DND-41 (cell line): ENCODE measurements around the gene CYP4V2.

Experiments
- ATAC-seq: fragments of 200-7000 bp; cut with Tn5 transposase; 3 replicates; pipeline ENCODE4 v1.9.1; 2021; ENCODE audit warnings: low read depth; ENCODE audit not compliant: insufficient read depth
- DNase-seq: peaks from one replicate; pipeline ENCODE4 v3.0.0-alpha.2; 2020
- H2AFZ ChIP-seq: 2 replicates; pipeline ENCODE4 v1.6.0; 2012; ENCODE audit warnings: low read depth, low read length
- H3K27ac ChIP-seq: 2 replicates; pipeline ENCODE4 v1.5.1; 2012; ENCODE audit warnings: low read length, inconsistent platforms
- H3K27me3 ChIP-seq: fragments of 200-600 bp; sonication (generic); 2 replicates; pipeline ENCODE4 v1.6.0; 2012; ENCODE audit warnings: low read length, mild to moderate bottlenecking, inconsistent platforms; ENCODE audit not compliant: insufficient read depth, poor library complexity
- H3K36me3 ChIP-seq: 2 replicates; pipeline ENCODE4 v1.5.1; 2012; ENCODE audit warnings: low read length, inconsistent platforms; ENCODE audit not compliant: insufficient read depth
- H3K4me1 ChIP-seq: 2 replicates; pipeline ENCODE4 v1.5.1; 2012; ENCODE audit warnings: mild to moderate bottlenecking, low read length; ENCODE audit not compliant: insufficient read depth
- H3K4me2 ChIP-seq: 2 replicates; pipeline ENCODE4 v1.6.0; 2012; ENCODE audit warnings: mild to moderate bottlenecking, moderate library complexity, low read length, inconsistent platforms; ENCODE audit not compliant: insufficient read depth
- H3K4me3 ChIP-seq, 2 experiments: fragments of 200-600 bp in 1 of 2; shearing (Covaris generic) in 1 of 2; 2 replicates each; pipeline ENCODE4 v1.5.1; 2012 to 2016; ENCODE audit warnings: inconsistent platforms in 2 of 2, low read length in 2 of 2, mild to moderate bottlenecking in 2 of 2, low read depth in 1 of 2, moderate library complexity in 1 of 2
- H3K79me2 ChIP-seq: 2 replicates; pipeline ENCODE4 v1.6.0; 2012; ENCODE audit warnings: low read length, inconsistent platforms; ENCODE audit not compliant: insufficient read depth
- H3K9ac ChIP-seq: 2 replicates; pipeline ENCODE4 v1.6.0; 2012; ENCODE audit warnings: low read depth, mild to moderate bottlenecking, inconsistent platforms, low read length, moderate library complexity
- H3K9me3 ChIP-seq: 2 replicates; pipeline ENCODE4 v1.5.1; 2012; ENCODE audit warnings: low read length, moderate library complexity, mild to moderate bottlenecking, inconsistent platforms; ENCODE audit not compliant: insufficient read depth, severe bottlenecking
- H4K20me1 ChIP-seq: 2 replicates; pipeline ENCODE4 v1.6.0; 2012; ENCODE audit warnings: low read length; ENCODE audit not compliant: insufficient read depth
- EZH2 ChIP-seq: IDR thresholded peaks from 3 replicates; pipeline ENCODE4 v1.6.1; 2012; ENCODE audit warnings: borderline replicate concordance, low read depth, mild to moderate bottlenecking, moderate library complexity, low read length, inconsistent platforms; ENCODE audit not compliant: severe bottlenecking
- TF ChIP-seq, protein P1 (sequence below): IDR thresholded peaks from 2 replicates; pipeline ENCODE4 v1.5.1; 2012; ENCODE audit warnings: borderline replicate concordance, low read length, moderate library complexity, mild to moderate bottlenecking; ENCODE audit not compliant: poor library complexity, severe bottlenecking; ENCODE audit errors: extremely low read depth

Gene CYP4V2

DNA sequence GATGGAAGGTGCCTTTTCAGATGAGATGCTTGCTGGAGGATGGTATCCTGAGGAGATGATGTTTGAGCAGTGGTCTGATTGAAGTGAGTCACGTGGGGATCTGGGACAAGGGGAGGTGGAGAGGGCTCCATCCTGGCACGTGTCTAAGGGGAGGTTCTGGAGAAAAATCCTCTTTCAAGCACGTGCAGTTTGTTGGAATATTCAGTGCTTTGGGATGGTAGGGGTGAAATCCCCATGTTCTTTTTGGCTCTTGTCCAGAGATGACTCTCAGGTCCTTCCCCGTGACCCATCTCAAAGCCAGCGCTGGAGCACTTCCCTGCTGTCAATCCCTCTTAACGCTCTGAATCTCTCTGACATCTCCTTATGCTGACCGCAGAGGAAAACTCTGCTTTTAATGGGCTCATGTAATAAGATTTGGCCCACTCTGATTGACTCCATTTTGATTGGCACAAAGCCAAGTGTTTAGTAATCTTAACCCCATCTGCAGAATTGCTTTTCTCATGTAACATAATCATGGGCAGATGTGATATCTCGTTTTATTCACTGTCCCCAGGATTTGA lies 25.2 kb downstream of the CYP4V2 start:
- H2AFZ ChIP-seq, result no peak overlapping the region
- no peaks in the 10 kb centered on the region for H3K27me3 ChIP-seq
- no peaks in the 10 kb centered on the region for H3K79me2 ChIP-seq
- no peaks in the 10 kb centered on the region for H3K4me1 ChIP-seq
- H3K9ac ChIP-seq, result no peak overlapping the region
- no peak for ATAC-seq
- DNase-seq, result no peak
- no peak overlapping the region for H3K4me2 ChIP-seq
- H3K4me3 ChIP-seq, result no peak overlapping the region
- H4K20me1 ChIP-seq, result no peaks in the 10 kb centered on the region
- no peak overlapping the region for H3K27ac ChIP-seq
- TF ChIP-seq, protein P1, sequence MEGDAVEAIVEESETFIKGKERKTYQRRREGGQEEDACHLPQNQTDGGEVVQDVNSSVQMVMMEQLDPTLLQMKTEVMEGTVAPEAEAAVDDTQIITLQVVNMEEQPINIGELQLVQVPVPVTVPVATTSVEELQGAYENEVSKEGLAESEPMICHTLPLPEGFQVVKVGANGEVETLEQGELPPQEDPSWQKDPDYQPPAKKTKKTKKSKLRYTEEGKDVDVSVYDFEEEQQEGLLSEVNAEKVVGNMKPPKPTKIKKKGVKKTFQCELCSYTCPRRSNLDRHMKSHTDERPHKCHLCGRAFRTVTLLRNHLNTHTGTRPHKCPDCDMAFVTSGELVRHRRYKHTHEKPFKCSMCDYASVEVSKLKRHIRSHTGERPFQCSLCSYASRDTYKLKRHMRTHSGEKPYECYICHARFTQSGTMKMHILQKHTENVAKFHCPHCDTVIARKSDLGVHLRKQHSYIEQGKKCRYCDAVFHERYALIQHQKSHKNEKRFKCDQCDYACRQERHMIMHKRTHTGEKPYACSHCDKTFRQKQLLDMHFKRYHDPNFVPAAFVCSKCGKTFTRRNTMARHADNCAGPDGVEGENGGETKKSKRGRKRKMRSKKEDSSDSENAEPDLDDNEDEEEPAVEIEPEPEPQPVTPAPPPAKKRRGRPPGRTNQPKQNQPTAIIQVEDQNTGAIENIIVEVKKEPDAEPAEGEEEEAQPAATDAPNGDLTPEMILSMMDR, result no peak
- no peak for TF ChIP-seq EZH2
- no peaks in the 10 kb centered on the region for H3K9me3 ChIP-seq
- no peaks in the 10 kb centered on the region for H3K36me3 ChIP-seq

DNA sequence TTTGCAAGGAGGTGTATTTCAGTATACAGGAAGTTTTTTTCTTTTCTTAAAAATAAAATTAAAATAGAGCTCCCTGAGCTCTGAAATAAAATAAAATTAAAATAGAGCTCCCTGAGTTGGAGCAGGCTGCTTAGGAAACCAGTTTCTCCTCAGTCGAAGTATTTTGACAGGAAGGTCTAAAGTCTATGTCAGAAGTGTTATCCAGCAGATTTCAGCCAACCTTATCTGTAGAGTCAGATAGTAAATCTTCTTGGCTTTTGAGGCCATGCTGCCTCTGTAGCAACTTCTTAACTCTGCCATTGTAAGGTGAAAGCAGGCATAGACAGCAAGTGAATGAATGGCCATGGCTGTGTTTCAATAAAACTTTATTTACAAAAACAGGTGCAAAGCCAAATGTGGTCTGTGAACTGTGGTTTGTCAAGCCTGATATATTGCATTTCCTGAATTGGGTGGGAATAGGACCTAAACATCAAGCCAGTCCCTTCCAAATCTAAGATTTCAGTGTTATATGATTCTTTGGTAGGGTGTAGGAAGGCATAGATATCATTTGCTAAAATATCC lies 26.4 kb downstream of the CYP4V2 start:
- no peaks in the 10 kb centered on the region for H3K9me3 ChIP-seq
- no peak overlapping the region for H3K27ac ChIP-seq
- H4K20me1 ChIP-seq, result no peaks in the 10 kb centered on the region

DNA sequence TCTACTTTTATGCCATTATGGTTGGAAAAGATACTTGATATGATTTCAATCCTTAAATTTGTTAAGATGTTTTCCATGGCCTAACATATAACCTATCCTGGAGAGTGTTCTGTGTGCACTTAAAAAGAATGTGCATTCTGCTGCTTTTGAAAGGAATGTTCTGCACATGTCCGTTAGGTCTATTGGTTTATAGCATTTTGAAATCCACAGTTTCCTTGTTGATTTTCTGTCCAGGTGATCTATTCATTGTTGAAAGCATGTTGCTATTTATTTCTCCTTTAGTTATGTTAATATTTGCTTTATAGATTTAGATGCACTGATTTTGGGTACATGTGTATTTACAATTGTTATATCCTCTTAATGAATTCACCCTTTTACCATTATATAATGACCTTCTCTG lies 30.3 kb downstream of the CYP4V2 start:
- Histone ChIP-seq H3K4me1 (no peaks in the 10 kb centered on the region), H3K4me3 (no peak overlapping the region), H3K4me2 (no peak overlapping the region), H3K9me3 (no peaks in the 10 kb centered on the region), H2AFZ (no peak overlapping the region), H3K9ac (no peak overlapping the region), H4K20me1 (no peaks in the 10 kb centered on the region), H3K36me3 (no peaks in the 10 kb centered on the region), H3K27ac (no peak overlapping the region), H3K27me3 (no peaks in the 10 kb centered on the region), H3K79me2 (no peaks in the 10 kb centered on the region)
- no peak for DNase-seq
- TF ChIP-seq, protein P1, result no peak
- TF ChIP-seq EZH2, result no peak
- no peak for ATAC-seq

More for the DNA sequence above, 26.4 kb downstream of the CYP4V2 start:
- DNase-seq (no peak), ATAC-seq (no peak)
- no peak for TF ChIP-seq EZH2
- TF ChIP-seq, protein P1, result no peak
- Histone ChIP-seq H3K4me1 (no peaks in the 10 kb centered on the region), H3K79me2 (no peaks in the 10 kb centered on the region), H3K9ac (no peak overlapping the region), H3K4me2 (no peak overlapping the region), H3K4me3 (no peak overlapping the region), H2AFZ (no peak overlapping the region), H3K27me3 (no peaks in the 10 kb centered on the region), H3K36me3 (no peaks in the 10 kb centered on the region)
